Caco-2 (cell line): ENCODE measurements around the gene TMCC1. TPM values are rescaled to one million over a fixed set of nuclear protein-coding genes. Genes with fewer than 3 reads are reported as not detected.

Experiments used
- BruUV-seq: library from RNA; stranded (reverse); fragments of 400-500 nt; replicated peaks from 2 replicates; lab custom pipeline; 2021; lab: Mats Ljungman, UMichigan
- CTCF ChIA-PET: fragments of 300-600 bp; sonication (Branson Sonifier 250); formaldehyde crosslinking; loops from one replicate; lab custom pipeline; 2022; ENCODE audit warnings: antibody characterized with exemption; lab: Charles Lee
- POLR2A ChIA-PET: fragments of 300-600 bp; sonication (Branson Sonifier 250); formaldehyde crosslinking; loops from one replicate; lab custom pipeline; 2022; ENCODE audit warnings: antibody characterized with exemption; lab: Charles Lee
- DNase-seq, 2 experiments: peaks; one replicate each; pipeline versions ENCODE4 v3.0.0 to v3.0.0-alpha.2; 2020 to 2022
- H3K27me3 ChIP-seq: replicated peaks from 2 replicates; pipeline ENCODE4 v1.6.0; 2011; ENCODE audit warnings: low read length; ENCODE audit not compliant: control insufficient read depth, insufficient read depth
- H3K36me3 ChIP-seq: 2 replicates; pipeline ENCODE4 v1.5.1; 2011; ENCODE audit warnings: low read length; ENCODE audit not compliant: control insufficient read depth, insufficient read depth
- H3K4me1 ChIP-seq: fragments of 250-450 bp; sonication (Bioruptor Pico); 2 replicates; pipeline ENCODE4 v1.5.1; 2020; ENCODE audit warnings: mild to moderate bottlenecking
- H3K4me3 ChIP-seq: 2 replicates; pipeline ENCODE4 v1.5.1; 2011; ENCODE audit warnings: low read depth, mild to moderate bottlenecking, control low read depth, low read length
- H3K9me3 ChIP-seq: fragments of 250-450 bp; sonication (Bioruptor Pico); 2 replicates; pipeline ENCODE4 v1.5.1; 2020; ENCODE audit warnings: mild to moderate bottlenecking, moderate library complexity
- H3K27ac Mint-ChIP-seq: one replicate; pipeline ENCODE4 v1.8.0; 2022; ENCODE audit warnings: mixed read lengths; ENCODE audit not compliant: unreplicated experiment
- H3K27me3 Mint-ChIP-seq: one replicate; pipeline ENCODE4 v1.8.0; 2022; ENCODE audit warnings: mixed read lengths; ENCODE audit not compliant: insufficient read depth, unreplicated experiment
- H3K36me3 Mint-ChIP-seq: one replicate; pipeline ENCODE4 v1.8.0; 2022; ENCODE audit warnings: mild to moderate bottlenecking, mixed read lengths; ENCODE audit not compliant: insufficient read depth, unreplicated experiment
- H3K4me1 Mint-ChIP-seq: one replicate; pipeline ENCODE4 v1.8.0; 2022; ENCODE audit warnings: low read depth, mixed read lengths; ENCODE audit not compliant: unreplicated experiment
- H3K4me3 Mint-ChIP-seq: one replicate; pipeline ENCODE4 v1.8.0; 2022; ENCODE audit warnings: mild to moderate bottlenecking, moderate library complexity, mixed read lengths; ENCODE audit not compliant: unreplicated experiment
- H3K9me3 Mint-ChIP-seq: one replicate; pipeline ENCODE4 v1.8.0; 2022; ENCODE audit warnings: mixed read lengths; ENCODE audit not compliant: unreplicated experiment
- CTCF ChIP-seq, 2 experiments: fragments of 200-600 bp in 1 of 2; IDR thresholded peaks; 1 replicate in 1 of 2; 2 replicates in 1 of 2; pipeline versions ENCODE4 v1.5.1 to v1.8.0; 2011 to 2022; ENCODE audit warnings: antibody characterized with exemption in 1 of 2, control low read depth in 1 of 2, inconsistent platforms in 1 of 2, low read depth in 1 of 2, low read length in 1 of 2, mild to moderate bottlenecking in 1 of 2, moderate library complexity in 1 of 2; ENCODE audit not compliant: insufficient read depth in 1 of 2, severe bottlenecking in 1 of 2, unreplicated experiment in 1 of 2
- intact Hi-C: fragments of 100-400 bp; cut with micrococcal nuclease; formaldehyde crosslinking; loops from one replicate; pipeline ENCODE4 v1.10.0; 2022; ENCODE audit not compliant: unreplicated experiment
- total RNA-seq: library from RNA; stranded (reverse); gene quantifications from 2 replicates; pipeline ENCODE4 v1.2.3, GENCODE V29; 2022

Gene TMCC1
- total RNA-seq, 1 experiment from 2014 or later, result 27.8 TPM

- CTCF ChIA-PET, result interaction anchor here (0.8 to 1.3 kb wide), 3 partner anchors 11 to 184 kb away, joined by 3 to 5 read pairs (median 4); no protein-coding TSS in a partner anchor
These were observed 219.4 kb downstream of the TMCC1 start for GRCh38 chr3:129673897-129674797.

GRCh38 chr3:129673012-129673411 lies 220.5 kb downstream of the TMCC1 start:
- no peaks in the 10 kb centered on the region for H3K9me3 ChIP-seq
- BruUV-seq, result no TSS peak
- no peak for DNase-seq
- ChIA-PET POLR2A (interaction anchor here (1.2 kb wide), 1 partner anchor 9 kb away, joined by 4 read pairs; no protein-coding TSS in a partner anchor), CTCF (interaction anchor here (0.8 kb wide), 1 partner anchor 12 kb away, joined by 4 read pairs; no protein-coding TSS in a partner anchor)
- peaks cover 28% of the 10 kb centered on the region for H3K4me1 ChIP-seq
- no peak overlapping the region for H3K4me3 ChIP-seq
- Mint-ChIP-seq H3K27me3 (no peaks in the 10 kb centered on the region), H3K9me3 (no peaks in the 10 kb centered on the region), H3K36me3 (no peaks in the 10 kb centered on the region), H3K27ac (no peak overlapping the region), H3K4me1 (peaks cover 16% of the 10 kb centered on the region), H3K4me3 (no peak overlapping the region)
- no peaks in the 10 kb centered on the region for H3K36me3 ChIP-seq
- intact Hi-C loops, result no loop called here
- H3K27me3 ChIP-seq, result no peaks in the 10 kb centered on the region
- TF ChIP-seq CTCF (IDR thresholded peaks at IDR 0.05; ENCODE audit: insufficient read depth in 1 of 2, low read depth in 1 of 2, low read length in 1 of 2, severe bottlenecking in 1 of 2, unreplicated experiment in 1 of 2), result no peak

More at GRCh38 chr3:129673897-129674797, 219.4 kb downstream of the TMCC1 start:
- H3K4me3 Mint-ChIP-seq, result peak overlapping the region; percentile 29
- no TSS peak for BruUV-seq
- H3K36me3 Mint-ChIP-seq, result no peaks in the 10 kb centered on the region
- no peaks in the 10 kb centered on the region for H3K9me3 Mint-ChIP-seq
- H3K27ac Mint-ChIP-seq, result peak overlapping the region; percentile 53
- H3K9me3 ChIP-seq, result no peaks in the 10 kb centered on the region
- no peak overlapping the region for H3K4me3 ChIP-seq
- peaks cover 21% of the 10 kb centered on the region for H3K4me1 Mint-ChIP-seq
- H3K27me3 ChIP-seq, result no peaks in the 10 kb centered on the region
- POLR2A ChIA-PET, result interaction anchor here (0.5 to 1.2 kb wide), 6 partner anchors 9 to 123 kb away, joined by 3 to 9 read pairs (median 4); no protein-coding TSS in a partner anchor
- intact Hi-C loops, result loop anchor here (1.0 kb wide), 1 partner anchor 11 kb away; no protein-coding TSS in a partner anchor
- H3K36me3 ChIP-seq, result no peaks in the 10 kb centered on the region
- peaks cover 28% of the 10 kb centered on the region for H3K4me1 ChIP-seq
- no peak for TF ChIP-seq CTCF (IDR thresholded peaks at IDR 0.05; ENCODE audit: insufficient read depth in 1 of 2, low read depth in 1 of 2, low read length in 1 of 2, severe bottlenecking in 1 of 2, unreplicated experiment in 1 of 2)
- H3K27me3 Mint-ChIP-seq, result no peaks in the 10 kb centered on the region
- DNase-seq, result peak in 1 of 2 experiments; percentile 32

- Histone ChIP-seq H3K36me3 (no peaks in the 10 kb centered on the region), H3K4me3 (no peak overlapping the region), H3K4me1 (peaks cover 28% of the 10 kb centered on the region), H3K9me3 (no peaks in the 10 kb centered on the region), H3K27me3 (no peaks in the 10 kb centered on the region)
- Mint-ChIP-seq H3K36me3 (peaks cover 5% of the 10 kb centered on the region), H3K4me1 (peaks cover 16% of the 10 kb centered on the region), H3K9me3 (no peaks in the 10 kb centered on the region), H3K4me3 (no peak overlapping the region), H3K27me3 (no peaks in the 10 kb centered on the region), H3K27ac (no peak overlapping the region)
- DNase-seq, result no peak
- ChIA-PET CTCF (no interaction called here), POLR2A (no interaction called here)
- intact Hi-C loops, result no loop called here
- no TSS peak for BruUV-seq
- no peak for TF ChIP-seq CTCF (IDR thresholded peaks at IDR 0.05; ENCODE audit: insufficient read depth in 1 of 2, low read depth in 1 of 2, low read length in 1 of 2, severe bottlenecking in 1 of 2, unreplicated experiment in 1 of 2)
These were observed 221.1 kb downstream of the TMCC1 start for GRCh38 chr3:129672412-129672811.
